ENCODE results near the gene LIN7A.
"Not testable (repeated sequence)": the region's sequence is repeated elsewhere in the genome, so short reads cannot be mapped to it uniquely, and the experiment has no call there.

The LIN7A gene

DNA sequence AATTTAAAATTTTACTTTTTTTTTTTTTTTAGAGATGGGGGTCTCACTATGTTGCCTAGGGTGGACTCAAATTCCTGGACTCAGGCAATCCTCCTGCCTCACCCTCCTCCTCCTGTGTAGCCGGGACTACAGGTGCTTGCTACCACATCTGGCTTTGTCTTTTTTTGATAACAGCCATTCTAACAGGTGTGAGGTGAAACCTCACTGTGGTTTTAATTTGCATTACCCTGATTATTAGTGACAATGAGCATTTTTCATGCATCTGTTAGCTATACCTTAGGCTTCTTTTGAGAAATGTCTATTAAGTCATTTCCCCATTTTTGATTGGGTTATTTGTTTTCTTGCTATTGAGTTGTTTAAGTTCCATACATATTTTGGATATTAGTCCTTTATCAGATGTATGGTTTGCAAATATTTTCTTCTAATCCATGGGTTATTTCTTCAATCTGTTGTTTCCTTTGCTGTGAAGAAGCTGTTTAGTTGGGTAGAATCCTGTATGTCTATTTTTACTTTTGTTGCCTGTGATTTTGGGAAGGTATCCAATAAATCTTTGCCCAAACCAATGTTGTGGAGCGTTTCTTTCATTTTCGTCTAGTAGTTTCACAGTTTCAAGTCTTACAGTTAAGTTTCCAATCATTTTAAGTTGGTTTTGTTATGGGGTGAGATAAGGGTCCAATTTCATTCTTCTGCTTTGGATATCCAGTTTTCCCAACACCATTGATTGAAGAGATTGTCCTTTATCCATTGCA lies 134.9 kb downstream of the LIN7A start:
- DNase-seq, result no peak

DNA sequence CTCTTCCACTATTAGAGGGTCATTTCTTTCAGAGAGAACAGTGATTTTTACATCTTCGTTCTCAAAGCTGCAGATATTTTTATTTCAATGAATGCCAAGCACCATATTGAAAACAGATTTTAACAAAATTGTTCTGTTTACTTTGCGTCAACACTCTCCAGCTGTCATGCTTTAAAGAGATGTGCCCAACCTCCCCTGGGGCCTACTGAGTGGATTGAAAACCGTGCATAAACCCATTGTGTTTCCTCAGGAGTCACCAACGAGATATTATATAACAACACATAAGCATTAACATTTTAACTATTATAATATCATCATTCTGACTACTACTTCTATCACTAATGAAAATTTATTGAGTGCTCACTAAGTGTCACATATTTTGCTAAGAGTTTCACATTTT lies 139.5 kb downstream of the LIN7A start:
- DNase-seq, result no peak

- DNase-seq, result no peak
Observed at GRCh38 chr12:80794551-80794950, 143.2 kb downstream of the LIN7A start.

DNA sequence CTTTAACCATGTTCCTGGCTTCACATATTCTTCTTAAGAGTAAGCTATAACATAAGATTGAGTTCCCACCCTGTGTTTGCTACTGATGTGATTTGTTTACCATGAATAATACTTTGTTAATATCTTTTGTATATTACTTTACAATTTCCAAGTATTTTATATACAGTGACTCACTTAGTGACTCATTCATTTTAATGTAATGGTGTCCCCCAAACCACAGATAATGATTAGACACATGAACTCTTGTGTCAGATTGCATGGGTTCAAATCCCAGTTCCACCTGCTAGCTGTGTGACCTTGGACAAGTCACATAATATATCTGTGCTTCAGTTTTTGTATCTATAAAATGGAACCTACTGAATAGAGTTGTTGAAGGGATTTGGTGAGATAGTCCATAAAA lies 144.9 kb downstream of the LIN7A start:
- no peak for DNase-seq

DNA sequence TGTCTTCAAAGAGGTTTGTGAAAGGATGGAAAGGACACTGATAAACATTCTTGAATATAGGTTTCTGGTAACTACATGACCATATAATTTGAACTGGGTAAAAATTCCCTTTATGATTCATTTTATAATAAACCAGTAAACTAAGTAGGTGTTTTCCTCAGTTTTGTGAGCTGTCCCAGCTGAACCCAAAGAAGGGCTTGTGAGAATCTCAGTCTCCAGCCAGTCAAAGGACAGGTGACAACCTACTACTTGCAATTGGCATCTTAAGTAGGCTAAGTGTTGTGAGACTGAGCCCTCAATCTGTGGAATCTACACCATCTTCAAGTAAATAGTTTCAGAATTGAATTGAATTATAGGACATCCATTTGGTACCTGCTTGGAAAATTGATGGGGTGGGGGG lies 145.9 kb downstream of the LIN7A start:
- no peak for DNase-seq

DNA sequence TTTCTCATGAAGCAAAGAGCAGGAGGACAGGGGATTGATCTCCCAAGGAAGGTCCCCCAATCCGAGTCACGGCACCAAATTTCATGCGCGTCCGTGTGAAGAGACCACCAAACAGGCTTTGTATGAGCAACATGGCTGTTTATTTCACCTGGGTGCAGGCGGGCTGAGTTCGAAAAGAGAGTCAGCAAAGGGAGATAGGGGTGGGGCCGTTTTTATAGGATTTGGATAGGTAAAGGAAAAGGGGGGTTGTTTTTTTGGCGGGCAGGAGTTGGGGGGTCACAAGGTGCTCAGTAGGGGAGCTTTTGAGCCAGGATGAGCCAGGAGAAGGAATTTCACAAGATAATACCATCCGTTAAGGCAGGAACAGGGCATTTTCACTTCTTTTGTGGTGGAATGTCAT lies 149.3 kb downstream of the LIN7A start:
- not testable (repeated sequence) for DNase-seq

DNA sequence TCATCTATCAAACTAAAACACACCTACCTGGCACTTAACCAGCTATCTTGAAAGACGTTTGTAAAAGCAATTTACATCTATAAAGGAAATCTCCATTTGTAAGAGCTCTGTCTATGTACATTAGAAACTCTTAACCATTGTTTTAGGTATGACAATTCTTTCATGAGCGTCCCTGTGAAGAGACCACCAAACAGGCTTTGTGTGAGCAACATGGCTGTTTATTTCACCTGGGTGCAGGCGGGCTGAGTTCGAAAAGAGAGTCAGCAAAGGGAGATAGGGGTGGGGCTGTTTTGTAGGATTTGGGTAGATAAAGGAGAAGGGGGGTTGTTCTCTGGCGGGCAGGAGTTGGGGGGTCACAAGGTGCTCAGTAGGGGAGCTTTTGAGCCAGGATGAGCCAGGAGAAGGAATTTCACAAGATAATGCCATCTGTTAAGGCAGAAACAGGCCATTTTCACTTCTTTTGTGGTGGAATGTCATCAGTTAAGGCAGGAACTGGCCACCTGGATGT lies 154.7 kb downstream of the LIN7A start:
- not testable (repeated sequence) for DNase-seq

- no peak for DNase-seq
Observed at GRCh38 chr12:80781313-80781712, 156.4 kb downstream of the LIN7A start.

GRCh38 chr12:80780746-80781145 lies 157.0 kb downstream of the LIN7A start:
- no peak for DNase-seq

GRCh38 chr12:80778005-80778541 lies 159.7 kb downstream of the LIN7A start:
- peak; percentile 47 for DNase-seq

- DNase-seq, result no peak
Observed at GRCh38 chr12:80777587-80777986, 160.1 kb downstream of the LIN7A start.

- no peak for DNase-seq
Observed at GRCh38 chr12:80776706-80777105, 161.0 kb downstream of the LIN7A start.

DNA sequence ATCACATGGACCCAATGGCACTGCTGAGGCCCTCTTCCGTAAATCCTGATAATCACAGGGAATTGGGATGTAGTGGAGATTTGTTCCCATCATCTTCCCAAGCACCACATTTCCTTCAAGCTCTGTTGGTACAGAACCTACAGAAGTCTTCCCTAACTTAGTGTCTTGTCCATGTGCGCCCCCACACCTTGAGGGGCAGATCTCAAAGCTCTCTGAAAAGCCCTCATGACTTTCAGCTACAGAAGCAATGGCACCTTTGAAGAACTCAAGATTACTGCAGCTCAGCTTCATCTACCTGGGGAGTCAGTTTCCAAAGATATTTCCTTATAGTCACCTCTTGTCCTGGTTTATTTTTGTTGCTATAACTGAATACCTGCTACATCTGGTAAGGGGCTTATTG lies 166.8 kb downstream of the LIN7A start:
- DNase-seq, result no peak

DNA sequence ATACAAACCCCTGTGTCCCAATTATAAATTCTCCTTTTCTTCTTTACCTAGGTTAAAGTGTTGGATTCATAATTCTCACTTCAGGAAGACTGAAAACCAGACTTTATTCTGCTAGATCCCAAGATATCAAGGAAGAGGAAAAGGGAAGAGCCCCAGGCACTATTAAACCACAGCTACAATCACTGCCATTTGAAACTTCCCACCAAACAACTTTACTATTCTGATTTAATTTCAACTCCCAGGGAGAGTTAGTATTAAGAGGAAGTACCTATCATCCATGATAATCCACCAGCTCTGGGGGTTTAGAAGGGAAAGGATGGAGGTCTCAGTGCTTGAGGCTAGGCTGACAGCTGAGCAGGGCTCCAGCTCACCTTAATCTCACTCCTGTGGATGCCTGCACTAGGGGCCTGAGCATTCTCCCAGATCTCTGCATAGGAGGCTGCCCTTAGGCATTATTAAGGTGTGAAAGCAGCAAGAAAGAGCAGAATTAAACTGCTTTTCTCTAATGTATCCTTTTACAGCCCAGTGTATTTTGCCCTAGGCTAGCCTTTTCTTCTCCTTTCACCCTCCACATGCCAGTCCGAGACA lies 168.1 kb downstream of the LIN7A start:
- no peak for DNase-seq

DNA sequence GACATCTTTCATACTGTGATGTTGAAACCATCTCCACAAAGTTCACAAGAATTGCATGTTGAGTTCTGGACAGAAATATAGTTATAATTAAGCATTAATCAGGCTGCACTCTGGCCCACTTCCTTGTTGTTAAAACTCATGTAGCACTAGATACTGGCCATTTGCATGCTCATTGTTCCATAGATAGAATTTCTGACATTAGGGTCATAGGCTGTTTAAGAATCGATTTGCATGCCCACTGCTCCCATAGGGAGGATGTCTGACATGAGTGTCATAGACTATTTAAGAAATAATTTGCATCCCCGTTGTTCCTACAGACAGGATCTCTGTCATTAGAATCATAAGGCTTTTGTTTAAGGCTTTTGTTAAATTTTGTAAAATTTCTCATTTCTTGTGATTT lies 170.8 kb downstream of the LIN7A start:
- no peak for DNase-seq

DNA sequence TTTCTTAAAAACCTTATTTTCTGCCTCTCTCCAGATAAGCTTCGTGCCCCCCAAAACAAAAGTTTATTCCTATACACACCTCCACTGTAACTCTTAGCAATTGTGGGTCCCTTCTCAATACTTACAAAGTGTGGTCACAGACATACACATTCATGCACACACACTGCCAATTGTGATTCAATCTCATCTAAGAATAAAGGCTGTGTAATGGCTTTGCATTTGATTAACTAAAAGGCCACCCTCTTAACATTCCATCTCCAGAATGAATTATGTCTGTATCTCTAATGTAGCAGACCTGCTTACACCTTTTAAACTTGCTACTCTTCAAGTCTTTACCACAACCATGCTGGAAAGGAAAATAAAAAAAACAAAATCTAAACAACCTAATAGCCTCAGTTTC lies 171.5 kb downstream of the LIN7A start:
- DNase-seq, result no peak

DNA sequence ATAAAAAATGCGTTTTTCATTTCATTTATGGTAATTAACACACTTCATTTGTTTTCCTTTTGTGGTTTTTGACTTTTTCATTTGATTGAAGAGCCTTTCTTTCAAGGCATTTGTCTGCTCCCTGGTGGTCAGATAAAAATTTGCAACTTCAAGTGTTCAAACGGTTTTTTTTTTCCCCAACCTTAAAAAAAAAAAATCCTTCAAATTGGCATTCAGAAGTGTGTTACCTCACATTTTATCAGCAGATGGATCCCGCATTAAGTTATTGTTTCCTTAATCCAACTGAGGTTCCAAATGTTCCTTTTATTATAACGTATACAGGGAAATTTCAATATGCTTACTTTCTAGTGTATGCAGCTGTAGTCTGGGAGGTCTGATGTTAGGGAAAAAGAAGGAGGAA lies 173.9 kb downstream of the LIN7A start:
- DNase-seq, result peak; percentile 27

DNA sequence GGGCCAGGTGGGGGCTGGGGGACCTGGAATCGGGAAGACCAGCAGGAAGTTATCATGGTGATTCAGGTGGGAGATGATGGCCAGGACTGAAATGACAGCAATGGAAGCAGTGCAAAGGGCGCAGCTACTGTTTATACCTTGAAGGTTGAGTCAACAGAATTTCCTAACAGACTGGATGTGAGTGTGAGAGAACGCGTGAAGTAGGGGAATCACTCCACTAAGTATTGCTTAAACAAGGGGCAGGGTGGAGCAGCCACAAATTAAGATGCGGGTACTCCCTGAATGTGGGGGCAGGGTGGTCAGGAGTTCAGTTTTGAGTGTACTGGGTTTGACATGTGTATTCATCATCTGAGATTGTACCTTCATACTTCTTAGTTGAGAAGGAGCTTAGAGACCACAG lies 175.9 kb downstream of the LIN7A start:
- no peak for DNase-seq

DNA sequence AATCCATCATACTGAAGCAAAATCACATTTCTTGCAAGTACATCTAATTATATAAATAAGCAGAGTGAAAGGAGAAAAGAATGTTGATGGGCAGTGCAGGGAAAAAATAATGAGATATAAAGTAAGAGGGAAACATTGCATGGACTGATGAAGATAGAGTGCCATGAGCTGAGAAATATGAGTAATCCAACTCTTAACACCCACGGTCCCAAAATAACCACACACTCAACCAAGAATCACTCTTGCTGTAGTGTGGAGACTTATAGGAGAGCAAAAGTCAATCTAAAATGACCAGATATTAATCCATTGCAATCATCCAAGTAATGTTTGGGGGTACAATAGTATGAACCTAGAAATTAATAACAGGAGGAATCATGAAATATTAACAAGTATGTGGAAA lies 180.9 kb downstream of the LIN7A start:
- no peak for DNase-seq

DNA sequence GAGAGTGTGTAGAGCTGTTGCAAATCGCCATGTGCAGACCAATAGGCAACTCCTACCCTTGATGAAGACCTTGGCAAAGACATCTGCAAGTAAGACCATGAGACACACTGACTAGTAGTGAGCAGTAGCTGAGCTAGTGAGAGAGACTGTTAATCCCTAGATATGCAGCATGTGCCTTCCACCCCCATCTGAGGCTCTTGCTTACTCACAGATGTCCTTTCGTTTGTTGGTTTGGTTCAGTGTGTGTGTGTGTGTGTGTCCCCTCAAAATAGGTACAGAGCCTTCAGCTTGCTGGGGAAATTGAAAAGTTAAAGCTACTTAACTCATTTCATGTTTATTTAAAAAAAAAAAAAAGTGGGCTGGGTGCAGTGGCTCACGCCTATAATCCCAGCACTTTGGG lies 183.5 kb downstream of the LIN7A start:
- DNase-seq, result no peak

DNA sequence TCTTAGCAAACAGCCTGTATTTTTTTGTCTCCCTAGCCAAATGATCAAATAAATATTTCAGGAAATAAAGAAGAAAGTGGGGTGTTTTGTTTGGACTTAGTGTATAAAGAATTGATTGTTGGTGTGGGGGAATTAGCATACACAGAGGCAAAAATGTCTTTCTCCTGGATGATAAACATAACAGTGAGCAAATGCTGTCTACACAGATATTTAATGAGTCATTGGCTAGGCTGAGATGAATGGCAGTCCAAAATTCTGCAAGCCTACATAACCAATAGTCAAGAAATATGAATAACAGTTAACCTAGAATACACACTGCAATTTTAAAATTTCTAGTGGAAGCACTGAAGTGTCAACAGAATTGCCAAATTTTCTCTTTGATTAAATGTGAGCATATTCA lies 185.3 kb downstream of the LIN7A start:
- no peak for DNase-seq

DNA sequence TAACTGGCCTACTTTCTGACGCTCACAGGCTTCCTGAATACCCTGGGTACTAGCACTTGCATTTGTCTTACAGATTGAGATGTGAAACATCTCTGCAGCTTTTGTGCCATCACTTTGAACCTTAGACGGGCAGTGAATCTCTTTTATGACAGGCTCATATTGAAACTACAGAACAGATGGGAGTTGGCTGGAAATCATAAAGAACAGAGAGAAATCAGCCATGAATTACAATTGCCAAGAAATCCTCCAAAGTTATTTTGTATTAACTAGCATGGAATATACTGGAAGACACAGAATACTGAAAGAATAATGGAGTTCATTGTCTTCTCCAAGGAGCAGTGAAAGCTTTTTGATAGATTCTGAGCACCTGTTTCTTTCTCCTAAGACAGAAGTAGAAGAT lies 188.3 kb downstream of the LIN7A start:
- no peak for DNase-seq

DNA sequence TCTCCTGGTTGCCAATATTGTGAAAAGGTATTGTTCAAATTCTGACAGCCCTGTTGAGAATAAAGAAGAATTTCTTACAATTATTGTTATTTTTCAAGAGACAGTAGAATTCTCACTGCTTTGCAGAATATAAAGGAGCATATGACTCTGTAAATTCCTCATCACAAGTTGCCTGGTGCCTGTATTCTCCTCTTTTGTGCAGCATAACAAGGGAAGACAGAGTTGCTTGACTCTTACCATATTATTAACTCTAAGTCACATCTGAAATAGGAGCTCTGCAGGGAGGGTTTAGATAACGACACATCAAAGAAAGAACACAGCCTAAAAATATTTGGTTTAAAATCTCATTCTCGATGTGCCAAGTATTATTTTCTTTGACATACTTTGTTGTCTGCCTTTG lies 189.9 kb downstream of the LIN7A start:
- no peak for DNase-seq

GRCh38 chr12:80745851-80746505 lies 191.8 kb downstream of the LIN7A start:
- no peak for DNase-seq
